CD4-positive, alpha-beta memory T cell (primary cell): Measurements from ENCODE around the gene KLHL36. TPM values are rescaled to one million over a fixed set of nuclear protein-coding genes. Genes with fewer than 3 reads are reported as not detected.
"Not testable (repeated sequence)": the region's sequence is repeated elsewhere in the genome, so short reads cannot be mapped to it uniquely, and the experiment has no call there.

Experiments used
- CTCF ChIA-PET: fragments of 350-600 bp; sonication (Branson Sonifier 250); formaldehyde crosslinking; loops from one replicate; lab custom pipeline; 2021; ENCODE audit warnings: inconsistent platforms; ENCODE audit not compliant: partially characterized antibody; lab: Charles Lee
- POLR2A ChIA-PET: fragments of 350-600 bp; sonication (Branson Sonifier 250); formaldehyde crosslinking; loops from one replicate; lab custom pipeline; 2021; ENCODE audit not compliant: partially characterized antibody; lab: Charles Lee
- DNase-seq, 5 donors: peaks; one replicate each; pipeline versions ENCODE4 v3.0.0 to v3.0.0-alpha.2; 2020 to 2022; ENCODE audit warnings: mixed read lengths in 1 of 5
- H3K27ac ChIP-seq: one replicate; pipeline ENCODE4 v1.7.0; 2013; ENCODE audit warnings: low read depth, low read length
- H3K27me3 ChIP-seq: 2 replicates; pipeline ENCODE4 v1.7.0; 2013; ENCODE audit warnings: mild to moderate bottlenecking, low read length, moderate library complexity; ENCODE audit not compliant: insufficient read depth
- H3K36me3 ChIP-seq: 2 replicates; pipeline ENCODE4 v1.7.0; 2013; ENCODE audit warnings: mild to moderate bottlenecking, low read length, moderate library complexity; ENCODE audit not compliant: insufficient read depth
- H3K4me1 ChIP-seq: 2 replicates; pipeline ENCODE4 v1.7.0; 2013; ENCODE audit warnings: mild to moderate bottlenecking, low read length, moderate library complexity; ENCODE audit not compliant: insufficient read depth
- H3K4me3 ChIP-seq, 2 donors: one replicate each; pipeline ENCODE4 v1.7.0; 2013; ENCODE audit warnings: low read length in 2 of 2, mild to moderate bottlenecking in 1 of 2
- H3K9me3 ChIP-seq, 2 donors: one replicate each; pipeline ENCODE4 v1.7.0; 2013; ENCODE audit warnings: low read length in 2 of 2, control low read depth in 1 of 2; ENCODE audit not compliant: control insufficient read depth in 1 of 2
- H3K27ac Mint-ChIP-seq, 7 donors: one replicate each; pipeline ENCODE4 v1.8.0; 2020 to 2021; ENCODE audit warnings: mixed read lengths in 7 of 7, mild to moderate bottlenecking in 6 of 7, inconsistent platforms in 3 of 7, moderate library complexity in 3 of 7
- H3K27me3 Mint-ChIP-seq, 2 donors: one replicate each; pipeline ENCODE4 v1.8.0; 2020 to 2021; ENCODE audit warnings: mixed read lengths in 2 of 2
- H3K36me3 Mint-ChIP-seq, 2 donors: one replicate each; pipeline ENCODE4 v1.8.0; 2020 to 2021; ENCODE audit warnings: mixed read lengths in 2 of 2, inconsistent platforms in 1 of 2, mild to moderate bottlenecking in 1 of 2
- H3K4me1 Mint-ChIP-seq, 4 donors: one replicate each; pipeline ENCODE4 v1.8.0; 2020 to 2021; ENCODE audit warnings: mixed read lengths in 4 of 4, mild to moderate bottlenecking in 1 of 4
- H3K4me3 Mint-ChIP-seq, 8 donors: one replicate each; pipeline ENCODE4 v1.8.0; 2020 to 2021; ENCODE audit warnings: mixed read lengths in 8 of 8, mild to moderate bottlenecking in 7 of 8, moderate library complexity in 6 of 8, inconsistent platforms in 3 of 8
- H3K9me3 Mint-ChIP-seq, 8 donors: one replicate each; pipeline ENCODE4 v1.8.0; 2020 to 2021; ENCODE audit warnings: mixed read lengths in 8 of 8, mild to moderate bottlenecking in 5 of 8, inconsistent platforms in 3 of 8, moderate library complexity in 1 of 8
- intact Hi-C: fragments of 100-400 bp; cut with micrococcal nuclease; formaldehyde crosslinking; loops from one replicate; pipeline ENCODE4 v1.15.1; 2023
- polyA plus RNA-seq, 2 donors: library from polyadenylated mRNA; unstranded; fragments of 300-500 nt; fragmentation: Illumina TruSeq; gene quantifications; one replicate each; pipeline ENCODE4 v1.2.3, GENCODE V29; 2021
- total RNA-seq, 2 experiments: library from RNA; stranded (reverse); gene quantifications; one replicate each; pipeline ENCODE4 v1.2.3, GENCODE V29; 2021

Gene KLHL36
- total and polyA plus RNA-seq, 4 experiments from 2014 or later = 28.2 to 149 (median 86.9) TPM

- CTCF ChIA-PET = interaction anchor here (1.2 to 15.2 kb wide), 3 partner anchors 13 to 110 kb away, joined by 3 to 358 read pairs (median 4); partner anchors contain the start of gene MEAK7
- Mint-ChIP-seq H3K4me1 (peaks cover 28 to 44% (median 38%) of the 10 kb centered on the region in 4 donors), H3K4me3 (peak overlapping the region; percentile 27 to 82 (median 64)), H3K27ac (peak overlapping the region in 6 of 7 donors; percentile 17 to 90 (median 57)), H3K36me3 (peaks cover 19 to 24% of the 10 kb centered on the region in 2 donors), H3K27me3 (no peaks in the 10 kb centered on the region), H3K9me3 (peaks cover 0 to 1% (median 0%) of the 10 kb centered on the region in 8 donors)
- H3K27ac ChIP-seq = no peak overlapping the region
- no peak for DNase-seq
- H3K36me3 ChIP-seq = no peaks in the 10 kb centered on the region
- no peaks in the 10 kb centered on the region for H3K27me3 ChIP-seq
- peaks cover 30% of the 10 kb centered on the region for H3K4me1 ChIP-seq
- H3K4me3 ChIP-seq = no peak overlapping the region
- intact Hi-C loops = loop anchor here (1.0 to 5.0 kb wide), 6 partner anchors 25 to 108 kb away; no protein-coding TSS in a partner anchor
- POLR2A ChIA-PET = interaction anchor here (0.7 to 10.2 kb wide), 7 partner anchors 17 to 112 kb away, joined by 3 to 530 read pairs (median 56); partner anchors contain the start of genes KLHL36 and MEAK7
- H3K9me3 ChIP-seq = no peaks in the 10 kb centered on the region
Observed at GRCh38 chr16:84618581-84619460, 29.5 kb upstream of the KLHL36 start.

GRCh38 chr16:84620913-84621312 is 27.4 kb upstream of the KLHL36 start:
- intact Hi-C loops, H3K9me3 ChIP-seq, H3K4me1 ChIP-seq, DNase-seq, H3K36me3 Mint-ChIP-seq, H3K4me3 Mint-ChIP-seq, H3K27me3 Mint-ChIP-seq, H3K36me3 ChIP-seq, H3K27ac ChIP-seq, H3K4me3 ChIP-seq, H3K27me3 ChIP-seq, H3K9me3 Mint-ChIP-seq: not testable (repeated sequence)
- Mint-ChIP-seq H3K4me1 (peaks cover 9 to 23% (median 19%) of the 10 kb centered on the region in 4 donors), H3K27ac (peak overlapping the region in 1 of 7 donors; percentile 10)
- ChIA-PET CTCF (interaction anchor here (0.6 to 15.2 kb wide), 18 partner anchors 9 to 466 kb away, joined by 3 to 358 read pairs (median 4); partner anchors contain the start of gene MEAK7), POLR2A (interaction anchor here (0.7 to 3.3 kb wide), 11 partner anchors 10 to 116 kb away, joined by 3 to 26 read pairs (median 5); partner anchors contain the start of gene KLHL36)

GRCh38 chr16:84625556-84625955 is 22.8 kb upstream of the KLHL36 start:
- Mint-ChIP-seq H3K4me3 (no peak overlapping the region), H3K27me3 (no peaks in the 10 kb centered on the region), H3K9me3 (no peaks in the 10 kb centered on the region), H3K36me3 (no peaks in the 10 kb centered on the region), H3K4me1 (peaks cover 5 to 13% (median 9%) of the 10 kb centered on the region in 4 donors), H3K27ac (no peak overlapping the region)
- no peak overlapping the region for H3K27ac ChIP-seq
- POLR2A ChIA-PET = no interaction called here
- H3K9me3 ChIP-seq = no peaks in the 10 kb centered on the region
- intact Hi-C loops = no loop called here
- no peak for DNase-seq
- no peak overlapping the region for H3K4me3 ChIP-seq
- H3K36me3 ChIP-seq = no peaks in the 10 kb centered on the region
- H3K27me3 ChIP-seq = no peaks in the 10 kb centered on the region
- CTCF ChIA-PET = interaction anchor here (2.0 to 2.4 kb wide), 3 partner anchors 47 to 115 kb away, joined by 5 to 9 read pairs (median 7); no protein-coding TSS in a partner anchor
- peaks cover 4% of the 10 kb centered on the region for H3K4me1 ChIP-seq

- no peaks in the 10 kb centered on the region for H3K27me3 Mint-ChIP-seq
- Histone ChIP-seq H3K9me3 (no peaks in the 10 kb centered on the region), H3K4me3 (no peak overlapping the region), H3K27me3 (no peaks in the 10 kb centered on the region), H3K4me1 (peaks cover 15% of the 10 kb centered on the region), H3K27ac (no peak overlapping the region), H3K36me3 (no peaks in the 10 kb centered on the region)
- ChIA-PET CTCF (interaction anchor here (0.9 to 1.3 kb wide), 3 partner anchors 74 to 122 kb away, joined by 3 to 9 read pairs (median 3); no protein-coding TSS in a partner anchor), POLR2A (no interaction called here)
- H3K9me3 Mint-ChIP-seq = no peaks in the 10 kb centered on the region
- no peak overlapping the region for H3K4me3 Mint-ChIP-seq
- H3K36me3 Mint-ChIP-seq = no peaks in the 10 kb centered on the region
- intact Hi-C loops = no loop called here
- peaks cover 11 to 30% (median 21%) of the 10 kb centered on the region in 4 donors for H3K4me1 Mint-ChIP-seq
- H3K27ac Mint-ChIP-seq = no peak overlapping the region
- no peak for DNase-seq
Observed at GRCh38 chr16:84628226-84628731, 20.0 kb upstream of the KLHL36 start.

GRCh38 chr16:84629580-84629979 is 18.7 kb upstream of the KLHL36 start:
- no peaks in the 10 kb centered on the region for H3K9me3 Mint-ChIP-seq
- no peak for DNase-seq
- Histone ChIP-seq H3K27ac (no peak overlapping the region), H3K4me3 (no peak overlapping the region), H3K9me3 (no peaks in the 10 kb centered on the region), H3K4me1 (peaks cover 15% of the 10 kb centered on the region), H3K36me3 (no peaks in the 10 kb centered on the region), H3K27me3 (no peaks in the 10 kb centered on the region)
- intact Hi-C loops = no loop called here
- peaks cover 11 to 30% (median 22%) of the 10 kb centered on the region in 4 donors for H3K4me1 Mint-ChIP-seq
- ChIA-PET POLR2A (interaction anchor here (1.2 to 1.3 kb wide), 2 partner anchors 19 to 72 kb away, joined by 3 to 4 read pairs; partner anchors contain the start of gene KLHL36), CTCF (interaction anchor here (0.8 to 1.4 kb wide), 5 partner anchors 9 to 123 kb away, joined by 3 to 9 read pairs (median 3); no protein-coding TSS in a partner anchor)
- H3K36me3 Mint-ChIP-seq = no peaks in the 10 kb centered on the region
- no peaks in the 10 kb centered on the region for H3K27me3 Mint-ChIP-seq
- H3K27ac Mint-ChIP-seq = peak overlapping the region in 2 of 7 donors; percentile 74 to 83
- H3K4me3 Mint-ChIP-seq = no peak overlapping the region

GRCh38 chr16:84630009-84630408 is 18.3 kb upstream of the KLHL36 start:
- CTCF ChIA-PET = interaction anchor here (0.8 to 1.9 kb wide), 6 partner anchors 10 to 124 kb away, joined by 3 to 9 read pairs (median 3); no protein-coding TSS in a partner anchor
- POLR2A ChIA-PET = interaction anchor here (1.2 to 1.3 kb wide), 2 partner anchors 19 to 72 kb away, joined by 3 to 4 read pairs; partner anchors contain the start of gene KLHL36
- Histone ChIP-seq H3K9me3 (no peaks in the 10 kb centered on the region), H3K27me3 (no peaks in the 10 kb centered on the region), H3K36me3 (no peaks in the 10 kb centered on the region), H3K4me3 (no peak overlapping the region), H3K27ac (no peak overlapping the region), H3K4me1 (peaks cover 15% of the 10 kb centered on the region)
- H3K27me3 Mint-ChIP-seq = no peaks in the 10 kb centered on the region
- intact Hi-C loops = no loop called here
- no peaks in the 10 kb centered on the region for H3K9me3 Mint-ChIP-seq
- H3K4me1 Mint-ChIP-seq = peaks cover 11 to 30% (median 22%) of the 10 kb centered on the region in 4 donors
- H3K4me3 Mint-ChIP-seq = no peak overlapping the region
- DNase-seq = no peak
- H3K36me3 Mint-ChIP-seq = no peaks in the 10 kb centered on the region
- peak overlapping the region in 2 of 7 donors; percentile 74 to 83 for H3K27ac Mint-ChIP-seq
